Activated B cell treated with CpG ODN at 0.5 μM for 24 hours (primary cell): ENCODE measurements around the gene PSMB9. TPM values are rescaled to one million over a fixed set of nuclear protein-coding genes. Genes with fewer than 3 reads are reported as not detected.
A peak's percentile ranks its signal among the peaks of the same experiment; 100 is the strongest.

Experiments used
- ATAC-seq: fragments of 200-7000 bp; cut with Tn5 transposase; one replicate; pipeline ENCODE4 v1.10.0; 2021; ENCODE audit warnings: low read depth, mild to moderate bottlenecking, moderate library complexity
- CTCF ChIA-PET: fragments of 350-600 bp; sonication (Branson Sonifier 250); formaldehyde crosslinking; loops from one replicate; lab custom pipeline; 2021; ENCODE audit warnings: antibody characterized with exemption; lab: Charles Lee
- POLR2A ChIA-PET: fragments of 350-600 bp; sonication (Branson Sonifier 250); formaldehyde crosslinking; loops from one replicate; lab custom pipeline; 2021; ENCODE audit warnings: antibody characterized with exemption; lab: Charles Lee
- DNase-seq: peaks from one replicate; pipeline ENCODE4 v3.0.0; 2022
- H3K27ac Mint-ChIP-seq: one replicate; pipeline ENCODE4 v1.8.0; 2020; ENCODE audit warnings: mixed read lengths
- H3K27me3 Mint-ChIP-seq: one replicate; pipeline ENCODE4 v1.8.0; 2021; ENCODE audit warnings: mixed read lengths
- H3K36me3 Mint-ChIP-seq: one replicate; pipeline ENCODE4 v1.8.0; 2021; ENCODE audit warnings: low read depth, mixed read lengths
- H3K4me1 Mint-ChIP-seq: one replicate; pipeline ENCODE4 v1.8.0; 2021; ENCODE audit warnings: mixed read lengths
- H3K4me3 Mint-ChIP-seq: one replicate; pipeline ENCODE4 v1.8.0; 2020; ENCODE audit warnings: mild to moderate bottlenecking, mixed read lengths
- H3K9me3 Mint-ChIP-seq: one replicate; pipeline ENCODE4 v1.8.0; 2020; ENCODE audit warnings: mixed read lengths
- intact Hi-C: fragments of 100-400 bp; cut with micrococcal nuclease; formaldehyde crosslinking; loops from one replicate; pipeline ENCODE4 v1.15.1; 2024
- total RNA-seq: library from RNA; stranded (reverse); gene quantifications from 2 replicates; pipeline ENCODE4 v1.2.3, GENCODE V29; 2022
- TF ChIP-seq, protein P1 (sequence below): fragments of 200-600 bp; IDR thresholded peaks from one replicate; pipeline ENCODE4 v1.8.0; 2022; ENCODE audit warnings: antibody characterized with exemption, mild to moderate bottlenecking

Gene PSMB9
- total RNA-seq, 1 donor from 2014 or later = 198 TPM

DNA sequence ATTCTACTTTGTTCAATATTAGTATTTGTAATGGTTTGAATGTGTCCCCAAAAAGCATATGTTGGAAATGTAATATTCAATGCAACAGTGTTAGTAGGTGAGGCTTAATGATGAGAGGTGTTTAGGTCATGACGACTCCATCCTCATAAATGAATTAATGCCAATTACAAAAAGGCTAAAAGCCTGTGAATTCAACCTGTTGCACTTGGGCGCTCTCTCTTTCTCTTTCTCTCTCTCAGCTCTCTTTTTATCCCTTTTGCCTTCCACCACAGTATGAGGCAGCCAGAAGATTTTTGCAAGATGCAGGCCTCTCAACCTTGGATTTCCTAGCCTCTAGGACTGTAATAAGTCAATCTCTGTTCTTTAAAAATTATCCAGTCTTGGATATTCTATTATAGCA is 34.6 kb downstream of the PSMB9 start:
- peaks cover 37% of the 10 kb centered on the region for H3K4me1 Mint-ChIP-seq
- no peaks in the 10 kb centered on the region for H3K27me3 Mint-ChIP-seq
- intact Hi-C loops = no loop called here
- no peaks in the 10 kb centered on the region for H3K36me3 Mint-ChIP-seq
- H3K9me3 Mint-ChIP-seq = no peaks in the 10 kb centered on the region
- ATAC-seq = no peak
- POLR2A ChIA-PET = interaction anchor here (0.6 to 4.1 kb wide), 6 partner anchors 52 to 96 kb away, joined by 3 to 51 read pairs (median 4); partner anchors contain the start of genes BRD2 and HLA-DMB
- DNase-seq = no peak
- CTCF ChIA-PET = interaction anchor here (3.0 to 9.1 kb wide), 4 partner anchors 44 to 97 kb away, joined by 9 to 151 read pairs (median 24); partner anchors contain the start of gene HLA-DMA
- TF ChIP-seq, protein P1, sequence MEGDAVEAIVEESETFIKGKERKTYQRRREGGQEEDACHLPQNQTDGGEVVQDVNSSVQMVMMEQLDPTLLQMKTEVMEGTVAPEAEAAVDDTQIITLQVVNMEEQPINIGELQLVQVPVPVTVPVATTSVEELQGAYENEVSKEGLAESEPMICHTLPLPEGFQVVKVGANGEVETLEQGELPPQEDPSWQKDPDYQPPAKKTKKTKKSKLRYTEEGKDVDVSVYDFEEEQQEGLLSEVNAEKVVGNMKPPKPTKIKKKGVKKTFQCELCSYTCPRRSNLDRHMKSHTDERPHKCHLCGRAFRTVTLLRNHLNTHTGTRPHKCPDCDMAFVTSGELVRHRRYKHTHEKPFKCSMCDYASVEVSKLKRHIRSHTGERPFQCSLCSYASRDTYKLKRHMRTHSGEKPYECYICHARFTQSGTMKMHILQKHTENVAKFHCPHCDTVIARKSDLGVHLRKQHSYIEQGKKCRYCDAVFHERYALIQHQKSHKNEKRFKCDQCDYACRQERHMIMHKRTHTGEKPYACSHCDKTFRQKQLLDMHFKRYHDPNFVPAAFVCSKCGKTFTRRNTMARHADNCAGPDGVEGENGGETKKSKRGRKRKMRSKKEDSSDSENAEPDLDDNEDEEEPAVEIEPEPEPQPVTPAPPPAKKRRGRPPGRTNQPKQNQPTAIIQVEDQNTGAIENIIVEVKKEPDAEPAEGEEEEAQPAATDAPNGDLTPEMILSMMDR = no peak
- H3K4me3 Mint-ChIP-seq = no peak overlapping the region
- no peak overlapping the region for H3K27ac Mint-ChIP-seq

DNA sequence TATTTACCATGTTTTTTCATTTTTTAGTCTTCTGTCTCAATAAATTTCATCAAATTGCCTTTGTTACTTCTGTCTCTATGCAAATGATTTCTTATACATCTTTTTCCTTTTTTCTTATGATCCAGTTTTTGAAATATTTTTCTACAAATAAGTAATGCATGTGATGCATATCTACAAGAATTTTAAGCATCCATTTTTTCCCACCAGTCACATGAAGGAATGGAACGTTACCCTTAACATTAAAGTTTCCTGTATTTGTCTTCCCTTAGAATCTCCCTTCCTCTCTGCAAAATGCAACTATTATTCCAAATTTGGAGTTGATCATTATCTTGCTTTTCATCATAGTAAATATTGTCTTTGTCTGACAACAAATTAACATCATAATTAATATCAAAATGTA is 35.5 kb downstream of the PSMB9 start:
- H3K4me1 Mint-ChIP-seq = peaks cover 46% of the 10 kb centered on the region
- no peaks in the 10 kb centered on the region for H3K27me3 Mint-ChIP-seq
- CTCF ChIA-PET = interaction anchor here (0.9 to 9.1 kb wide), 4 partner anchors 58 to 96 kb away, joined by 3 to 151 read pairs (median 12); partner anchors contain the start of gene HLA-DMA
- H3K9me3 Mint-ChIP-seq = no peaks in the 10 kb centered on the region
- POLR2A ChIA-PET = interaction anchor here (0.8 to 4.1 kb wide), 5 partner anchors 58 to 83 kb away, joined by 3 to 51 read pairs (median 7); no protein-coding TSS in a partner anchor
- DNase-seq = no peak
- peaks cover 4% of the 10 kb centered on the region for H3K36me3 Mint-ChIP-seq
- H3K4me3 Mint-ChIP-seq = no peak overlapping the region
- ATAC-seq = no peak
- H3K27ac Mint-ChIP-seq = no peak overlapping the region
- TF ChIP-seq, protein P1 = no peak
- intact Hi-C loops = no loop called here

DNA sequence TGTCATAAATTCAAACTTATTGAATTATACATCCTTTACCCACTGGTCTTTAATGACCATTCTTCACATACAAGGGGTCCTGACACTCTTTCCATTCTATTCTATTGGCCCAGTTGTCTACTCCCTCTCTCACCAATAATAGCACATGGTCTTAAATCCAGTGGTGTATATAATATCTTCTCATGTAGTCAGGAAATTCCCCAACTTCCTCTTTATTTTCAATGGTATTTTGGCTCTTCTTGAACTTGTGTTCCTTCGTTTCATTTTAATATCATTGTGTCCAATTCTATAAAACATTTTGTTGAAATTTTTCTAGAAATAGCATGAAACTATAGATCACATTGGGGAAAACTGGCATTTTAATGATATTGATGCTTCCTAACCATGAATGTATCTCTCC is 36.8 kb downstream of the PSMB9 start:
- POLR2A ChIA-PET = interaction anchor here (1.0 to 6.8 kb wide), 4 partner anchors 57 to 81 kb away, joined by 3 to 240 read pairs (median 5); partner anchors contain the start of genes BRD2 and HLA-DMA
- H3K4me1 Mint-ChIP-seq = peaks cover 56% of the 10 kb centered on the region
- CTCF ChIA-PET = interaction anchor here (0.8 to 9.1 kb wide), 2 partner anchors 94 kb away, joined by 3 to 151 read pairs; no protein-coding TSS in a partner anchor
- H3K4me3 Mint-ChIP-seq = no peak overlapping the region
- DNase-seq (no peak), ATAC-seq (no peak)
- H3K27ac Mint-ChIP-seq = peak overlapping the region; percentile 31
- intact Hi-C loops = loop anchor here (10.0 kb wide), 1 partner anchor 254 kb away; no protein-coding TSS in a partner anchor
- H3K27me3 Mint-ChIP-seq = no peaks in the 10 kb centered on the region
- TF ChIP-seq, protein P1 = no peak
- peaks cover 9% of the 10 kb centered on the region for H3K36me3 Mint-ChIP-seq
- no peaks in the 10 kb centered on the region for H3K9me3 Mint-ChIP-seq

DNA sequence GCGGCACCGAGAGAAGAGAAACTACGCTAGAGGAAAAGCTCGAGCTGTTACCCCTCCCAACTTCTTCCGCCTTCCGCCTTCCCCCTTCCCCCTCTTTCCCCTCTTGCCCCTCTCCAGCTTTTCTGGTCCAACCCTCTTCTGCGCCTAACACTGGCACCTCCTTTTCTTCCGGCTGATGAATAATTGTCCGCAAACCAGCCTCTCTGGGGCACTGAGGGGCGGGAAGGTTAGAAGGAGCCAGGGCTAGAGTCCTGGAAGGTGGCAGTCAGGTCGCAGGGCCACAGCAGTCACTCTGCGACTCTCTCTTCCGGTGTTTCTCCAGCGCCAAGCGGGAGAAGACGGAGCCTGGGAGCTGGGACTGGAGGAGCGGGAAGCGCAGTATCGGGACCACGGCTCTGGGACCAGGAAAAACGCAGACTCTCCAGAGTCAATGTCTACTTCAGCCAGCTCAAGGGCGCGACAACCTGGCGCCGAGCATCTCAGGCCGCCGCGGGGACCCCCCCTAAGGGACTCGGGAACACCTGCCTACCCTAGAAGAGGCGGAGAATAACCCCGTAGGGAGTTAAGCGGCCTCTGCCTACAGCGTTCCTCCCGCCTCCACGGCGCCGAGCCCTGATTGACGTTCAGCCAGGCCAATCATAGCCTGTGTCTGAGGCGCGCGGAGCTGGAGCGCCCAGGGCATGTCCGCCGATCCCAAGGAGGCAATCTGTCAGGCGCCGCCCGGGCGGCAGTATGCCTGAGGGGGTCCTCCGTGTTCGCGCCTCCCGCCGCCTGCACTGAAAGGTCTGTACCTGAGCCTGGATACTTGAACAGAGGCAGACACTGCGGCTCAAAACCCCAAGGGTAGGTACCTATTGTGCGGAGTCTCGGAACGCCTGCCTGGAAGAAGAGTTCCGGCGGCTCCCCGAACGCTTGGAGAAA is 40.4 kb downstream of the PSMB9 start:
- POLR2A ChIA-PET = interaction anchor here (0.6 to 6.8 kb wide), 36 partner anchors 9 to 377 kb away, joined by 3 to 240 read pairs (median 6); partner anchors contain the start of genes BRD2, HLA-DMA, HLA-DMB and HLA-DPB1
- H3K27me3 Mint-ChIP-seq = no peaks in the 10 kb centered on the region
- no peaks in the 10 kb centered on the region for H3K9me3 Mint-ChIP-seq
- DNase-seq = peak; percentile 96
- H3K27ac Mint-ChIP-seq = peak overlapping the region; percentile 97
- ATAC-seq = peak; percentile 97
- intact Hi-C loops = loop anchor here (1.0 to 10.0 kb wide), 5 partner anchors 16 to 250 kb away; partner anchors contain the start of genes HLA-DMA and HLA-DMB
- peaks cover 15% of the 10 kb centered on the region for H3K36me3 Mint-ChIP-seq
- peaks cover 70% of the 10 kb centered on the region for H3K4me1 Mint-ChIP-seq
- TF ChIP-seq, protein P1 = no peak
- H3K4me3 Mint-ChIP-seq = peak overlapping the region; percentile 99
- CTCF ChIA-PET = interaction anchor here (0.6 to 4.8 kb wide), 17 partner anchors 8 to 354 kb away, joined by 3 to 26 read pairs (median 4); partner anchors contain the start of gene TAP2
